SJSA1 (cell line): ENCODE results near the gene RPS6KC1. TPM values are rescaled to one million over a fixed set of nuclear protein-coding genes. Genes with fewer than 3 reads are reported as not detected.
"Not testable (repeated sequence)": the region's sequence is repeated elsewhere in the genome, so short reads cannot be mapped to it uniquely, and the experiment has no call there.

ENCODE experiments used
- DNase-seq, 2 experiments: peaks; one replicate each; pipeline ENCODE4 v3.0.0-alpha.2; 2015 to 2020; ENCODE audit warnings: low spot score in 2 of 2, low read depth in 1 of 2
- H3K27ac ChIP-seq: fragments of 250-450 bp; sonication (Bioruptor Pico); 2 replicates; pipeline ENCODE4 v1.5.1; 2020; ENCODE audit warnings: mild to moderate bottlenecking, moderate library complexity
- H3K27me3 ChIP-seq: fragments of 250-450 bp; sonication (Bioruptor Pico); replicated peaks from 2 replicates; pipeline ENCODE4 v1.5.1; 2020; ENCODE audit warnings: mild to moderate bottlenecking, moderate library complexity
- H3K36me3 ChIP-seq: fragments of 250-450 bp; sonication (Bioruptor Pico); 2 replicates; pipeline ENCODE4 v1.5.1; 2020; ENCODE audit warnings: mild to moderate bottlenecking
- H3K4me1 ChIP-seq: fragments of 250-450 bp; sonication (Bioruptor Pico); replicated peaks from 2 replicates; pipeline ENCODE4 v1.6.1; 2021; ENCODE audit warnings: mild to moderate bottlenecking
- H3K4me3 ChIP-seq: fragments of 250-450 bp; sonication (Bioruptor Pico); 2 replicates; pipeline ENCODE4 v1.5.1; 2020; ENCODE audit warnings: mild to moderate bottlenecking
- H3K9me3 ChIP-seq: fragments of 250-450 bp; sonication (Bioruptor Pico); replicated peaks from 2 replicates; pipeline ENCODE4 v1.5.1; 2020; ENCODE audit warnings: mild to moderate bottlenecking
- total RNA-seq: library from RNA; depleted of rRNA; stranded (reverse); fragments of >200 nt; shearing (Covaris generic); gene quantifications from 2 replicates; pipeline ENCODE4 v1.2.3, GENCODE V29; 2014

RPS6KC1 gene
- total RNA-seq, 1 experiment from 2014 or later: 19.2 TPM

DNA sequence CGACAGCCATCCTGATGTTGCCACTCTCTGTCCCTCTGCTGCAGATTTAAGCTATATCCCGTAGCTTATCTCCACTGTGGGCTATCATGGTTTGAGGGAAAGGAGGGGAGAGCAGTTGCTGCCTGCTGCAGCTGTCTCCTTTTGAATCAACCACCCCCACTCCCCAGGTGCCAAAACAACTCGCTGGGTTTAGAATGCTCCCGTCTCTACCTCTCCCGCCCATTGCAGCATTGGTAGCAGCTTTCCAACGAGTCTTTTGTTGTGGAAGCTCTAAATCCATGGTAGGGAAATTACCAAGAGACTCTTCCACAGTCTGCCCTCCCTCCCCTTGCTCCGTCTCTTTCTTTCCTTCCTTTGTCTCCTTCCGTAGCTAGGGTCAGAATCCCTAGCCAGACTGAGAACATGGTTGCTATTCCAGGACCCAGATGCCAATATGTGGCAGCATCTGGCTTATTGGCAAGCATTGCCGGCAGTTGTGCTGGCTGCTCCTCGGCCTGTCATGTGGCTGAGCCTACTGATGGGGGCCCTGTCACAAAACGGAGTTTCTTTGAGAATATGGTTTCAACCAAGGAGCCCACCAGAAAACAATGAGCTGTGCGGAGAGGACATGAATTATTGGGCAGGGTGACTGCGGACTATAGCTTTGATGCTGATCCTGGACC, 230.7 kb downstream of the RPS6KC1 start:
- no peak overlapping the region for H3K4me3 ChIP-seq
- no peaks in the 10 kb centered on the region for H3K36me3 ChIP-seq
- H3K27ac ChIP-seq: no peak overlapping the region
- H3K9me3 ChIP-seq: no peaks in the 10 kb centered on the region; the same call in 1 of the 2 replicates
- peaks cover 3% of the 10 kb centered on the region; the same call in 1 of the 2 replicates for H3K4me1 ChIP-seq
- no peak for DNase-seq
- no peaks in the 10 kb centered on the region for H3K27me3 ChIP-seq

DNA sequence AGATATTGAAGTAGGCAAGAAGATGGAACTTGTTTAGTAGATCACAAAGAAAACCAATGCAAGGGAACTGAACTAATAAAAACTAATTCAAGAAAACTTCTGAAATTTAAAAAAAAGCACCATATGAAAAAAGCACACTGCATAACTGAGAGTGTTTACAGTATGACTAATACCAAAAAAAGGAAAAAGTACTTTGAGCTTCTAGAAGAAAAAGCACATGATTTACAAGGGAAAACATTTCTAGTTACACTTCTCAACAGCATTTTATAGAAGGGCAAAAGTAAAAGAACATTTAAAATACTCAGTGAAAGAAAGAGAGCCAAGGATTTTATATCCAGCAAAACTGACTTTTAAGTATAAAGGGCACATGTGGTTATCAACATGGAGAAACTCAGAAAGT, 233.6 kb downstream of the RPS6KC1 start:
- no peaks in the 10 kb centered on the region for H3K27me3 ChIP-seq
- H3K4me1 ChIP-seq: peaks cover 3% of the 10 kb centered on the region; the same call in 1 of the 2 replicates
- no peak overlapping the region for H3K4me3 ChIP-seq
- no peak overlapping the region for H3K27ac ChIP-seq
- H3K36me3 ChIP-seq: no peaks in the 10 kb centered on the region
- DNase-seq: peak in 1 of 2 experiments; percentile 21
- H3K9me3 ChIP-seq: no peaks in the 10 kb centered on the region; the same call in 1 of the 2 replicates

GRCh38 chr1:213286235-213286634, 235.2 kb downstream of the RPS6KC1 start:
- DNase-seq: no peak
- H3K4me3 ChIP-seq: no peak overlapping the region
- no peaks in the 10 kb centered on the region for H3K36me3 ChIP-seq
- H3K27me3 ChIP-seq: no peaks in the 10 kb centered on the region
- H3K27ac ChIP-seq: no peak overlapping the region
- peaks cover 3% of the 10 kb centered on the region; the same call in 1 of the 2 replicates for H3K4me1 ChIP-seq
- H3K9me3 ChIP-seq: no peaks in the 10 kb centered on the region; the same call in 1 of the 2 replicates

DNA sequence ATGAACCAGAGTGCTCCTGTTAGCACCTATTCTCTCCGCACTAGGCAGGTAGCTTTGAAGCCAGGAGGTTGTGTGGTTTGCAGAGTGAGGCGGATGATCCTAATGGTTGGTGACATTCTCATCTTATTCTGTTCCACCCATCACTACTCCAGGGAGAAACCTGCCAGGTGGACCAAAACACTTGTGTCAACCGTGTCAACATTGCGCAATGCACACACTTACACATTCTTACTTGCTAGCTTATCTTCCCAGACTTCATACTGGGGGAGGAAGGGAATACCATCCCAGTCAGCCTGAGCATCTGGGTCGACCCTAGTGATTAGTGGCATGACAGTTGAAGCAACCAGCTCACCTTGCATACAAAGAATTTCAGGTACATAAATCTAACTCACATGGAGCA, 236.9 kb downstream of the RPS6KC1 start:
- H3K4me1 ChIP-seq: peaks cover 3% of the 10 kb centered on the region; the same call in 1 of the 2 replicates
- H3K27me3 ChIP-seq: no peaks in the 10 kb centered on the region
- H3K27ac ChIP-seq: no peak overlapping the region
- no peak overlapping the region for H3K4me3 ChIP-seq
- no peak for DNase-seq
- H3K36me3 ChIP-seq: no peaks in the 10 kb centered on the region
- no peaks in the 10 kb centered on the region; the same call in 1 of the 2 replicates for H3K9me3 ChIP-seq

DNA sequence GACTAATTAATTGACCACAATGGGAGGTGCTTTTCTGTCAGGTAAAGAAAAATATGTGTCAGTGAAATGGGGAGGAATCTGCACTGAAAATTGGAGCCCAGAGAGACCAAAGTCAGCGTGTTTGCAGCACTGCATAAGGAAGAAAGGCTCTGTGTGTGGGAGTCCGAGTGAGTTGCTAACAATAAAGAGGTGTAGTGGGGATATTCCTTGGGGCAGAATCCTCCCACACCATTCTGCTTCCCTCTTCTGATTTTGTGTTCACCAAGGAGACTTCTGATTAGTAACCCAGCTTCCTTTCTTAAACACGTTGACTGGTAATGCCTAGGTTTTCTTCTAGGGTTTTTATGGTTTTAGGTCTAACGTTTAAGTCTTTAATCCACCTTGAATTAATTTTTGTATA, 240.5 kb downstream of the RPS6KC1 start:
- no peak for DNase-seq
- H3K9me3 ChIP-seq: no peaks in the 10 kb centered on the region
- H3K36me3 ChIP-seq: no peaks in the 10 kb centered on the region
- H3K4me3 ChIP-seq: no peak overlapping the region
- H3K27ac ChIP-seq: no peak overlapping the region
- no peaks in the 10 kb centered on the region for H3K4me1 ChIP-seq
- H3K27me3 ChIP-seq: no peaks in the 10 kb centered on the region

- DNase-seq: no peak
- no peaks in the 10 kb centered on the region for H3K27me3 ChIP-seq
- H3K9me3 ChIP-seq: no peaks in the 10 kb centered on the region
- no peaks in the 10 kb centered on the region for H3K36me3 ChIP-seq
- no peak overlapping the region for H3K27ac ChIP-seq
- no peak overlapping the region for H3K4me3 ChIP-seq
- no peaks in the 10 kb centered on the region for H3K4me1 ChIP-seq
These were observed 241.6 kb downstream of the RPS6KC1 start for GRCh38 chr1:213292614-213293013.

- Histone ChIP-seq H3K27me3 (no peaks in the 10 kb centered on the region), H3K4me1 (no peaks in the 10 kb centered on the region), H3K9me3 (no peaks in the 10 kb centered on the region), H3K4me3 (no peak overlapping the region), H3K27ac (no peak overlapping the region), H3K36me3 (no peaks in the 10 kb centered on the region)
- DNase-seq: no peak
These were observed 244.8 kb downstream of the RPS6KC1 start for GRCh38 chr1:213295860-213296259.

GRCh38 chr1:213296558-213296957, 245.5 kb downstream of the RPS6KC1 start:
- Histone ChIP-seq H3K27me3 (no peaks in the 10 kb centered on the region), H3K9me3 (no peaks in the 10 kb centered on the region), H3K4me1 (no peaks in the 10 kb centered on the region), H3K36me3 (no peaks in the 10 kb centered on the region), H3K27ac (no peak overlapping the region), H3K4me3 (no peak overlapping the region)
- no peak for DNase-seq

GRCh38 chr1:213297021-213297420, 246.0 kb downstream of the RPS6KC1 start:
- Histone ChIP-seq H3K27ac (no peak overlapping the region), H3K4me3 (no peak overlapping the region)
- no peak for DNase-seq

GRCh38 chr1:213300433-213300832, 249.4 kb downstream of the RPS6KC1 start:
- DNase-seq: no peak
- H3K4me3 ChIP-seq: no peak overlapping the region
- no peaks in the 10 kb centered on the region for H3K4me1 ChIP-seq
- no peaks in the 10 kb centered on the region for H3K27me3 ChIP-seq
- H3K27ac ChIP-seq: no peak overlapping the region
- H3K9me3 ChIP-seq: no peaks in the 10 kb centered on the region
- no peaks in the 10 kb centered on the region for H3K36me3 ChIP-seq

More at GRCh38 chr1:213297021-213297420, 246.0 kb downstream of the RPS6KC1 start:
- Histone ChIP-seq H3K4me1 (no peaks in the 10 kb centered on the region), H3K9me3 (no peaks in the 10 kb centered on the region), H3K36me3 (no peaks in the 10 kb centered on the region), H3K27me3 (no peaks in the 10 kb centered on the region)

DNA sequence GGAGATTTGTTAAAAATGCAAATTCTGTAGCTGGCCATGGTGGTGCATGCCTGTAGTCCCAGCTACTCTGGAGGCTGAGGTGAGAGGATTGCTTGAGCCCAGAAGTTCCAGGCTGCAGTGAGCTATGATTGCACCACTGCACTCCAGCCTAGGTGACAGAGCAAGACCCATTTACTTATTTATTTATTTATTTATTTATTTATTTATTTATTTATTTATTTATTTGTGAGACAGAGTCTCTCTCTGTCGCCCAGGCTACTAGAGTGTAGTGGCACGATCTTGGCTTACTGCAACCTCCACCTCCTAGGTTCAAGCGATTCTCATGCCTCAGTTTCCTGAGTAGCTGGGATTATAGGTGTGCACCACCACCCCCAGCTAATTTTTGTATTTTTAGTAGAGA, 250.5 kb downstream of the RPS6KC1 start:
- not testable (repeated sequence) for H3K27ac ChIP-seq, H3K36me3 ChIP-seq, H3K27me3 ChIP-seq, H3K4me1 ChIP-seq, H3K4me3 ChIP-seq, DNase-seq, H3K9me3 ChIP-seq

DNA sequence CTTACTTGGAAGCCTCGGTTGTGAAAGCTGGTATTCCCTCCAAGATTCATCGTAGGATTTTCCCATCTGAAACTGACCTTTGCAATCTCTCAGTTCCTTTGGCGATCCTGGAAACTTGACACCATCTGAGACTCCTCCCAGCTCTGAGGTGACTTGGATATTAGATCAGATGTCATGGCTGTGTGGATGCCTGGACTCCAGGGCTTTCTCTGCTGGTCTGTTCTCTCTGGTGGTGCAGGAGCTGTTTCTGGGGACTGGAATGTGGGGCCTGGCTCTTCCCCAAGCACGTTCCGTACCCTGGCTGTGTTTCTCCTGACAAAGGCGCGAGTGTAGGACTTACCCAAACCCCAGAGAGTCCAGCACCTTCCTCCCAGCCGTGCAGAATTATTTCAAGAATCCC, 252.2 kb downstream of the RPS6KC1 start:
- H3K4me1 ChIP-seq: no peaks in the 10 kb centered on the region
- no peak for DNase-seq
- H3K36me3 ChIP-seq: no peaks in the 10 kb centered on the region
- no peak overlapping the region for H3K27ac ChIP-seq
- H3K27me3 ChIP-seq: no peaks in the 10 kb centered on the region
- H3K9me3 ChIP-seq: no peaks in the 10 kb centered on the region
- no peak overlapping the region for H3K4me3 ChIP-seq

DNA sequence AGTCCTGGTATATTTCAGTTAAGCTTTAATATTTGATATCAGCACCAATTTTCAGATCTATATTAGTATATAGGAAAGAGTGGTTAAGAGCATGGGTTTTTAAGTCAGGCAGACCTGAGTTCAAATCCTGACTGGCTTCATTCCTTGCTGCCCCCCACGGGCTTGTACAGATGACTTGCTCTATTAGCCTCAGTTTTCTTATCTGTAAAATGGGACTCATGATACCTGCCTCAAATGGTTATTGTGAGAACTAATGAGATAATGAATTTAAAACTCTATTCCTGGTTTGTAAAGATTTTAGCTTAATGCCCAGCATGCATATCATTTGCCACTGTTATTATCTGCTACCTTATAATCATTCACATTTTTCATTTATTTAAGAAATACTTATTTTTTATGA, 264.5 kb downstream of the RPS6KC1 start:
- no peaks in the 10 kb centered on the region for H3K27me3 ChIP-seq
- H3K27ac ChIP-seq: no peak overlapping the region
- no peak overlapping the region for H3K4me3 ChIP-seq
- peaks cover 6% of the 10 kb centered on the region for H3K4me1 ChIP-seq
- H3K9me3 ChIP-seq: no peaks in the 10 kb centered on the region
- no peaks in the 10 kb centered on the region for H3K36me3 ChIP-seq
- no peak for DNase-seq

GRCh38 chr1:213318458-213318857, 267.4 kb downstream of the RPS6KC1 start:
- DNase-seq, H3K36me3 ChIP-seq, H3K27me3 ChIP-seq, H3K4me3 ChIP-seq, H3K27ac ChIP-seq, H3K9me3 ChIP-seq: not testable (repeated sequence)
- peaks cover 13% of the 10 kb centered on the region for H3K4me1 ChIP-seq
